ENCODE results near the gene FRK. TPM values are rescaled to one million over a fixed set of nuclear protein-coding genes. Genes with fewer than 3 reads are reported as not detected.

Gene FRK
- 0.06 TPM for polyA plus RNA-seq (2013, experiment 1 of 2)
- polyA plus RNA-seq (2013, experiment 2 of 2) = 0.04 TPM

GRCh38 chr6:116060572-116061283, at the start of gene FRK:
FRK (minus strand) TSS chr6:116060891; CDS start chr6:116060311, 580 bp downstream.
- no CpG with 5 or more reads among the region's 7 CpGs for WGBS (ENCODE audit: extremely low coverage, insufficient coverage, low lambda C conversion rate)
- Histone ChIP-seq H2BK5ac (ENCODE audit: low read length) (no peak within 1 kb of the TSS), H3K79me1 (ENCODE audit: low read length) (no peaks in the 10 kb centered on the region), H3K4me3 (ENCODE audit: low read length) (no peak within 1 kb of the TSS), H3K79me2 (ENCODE audit: control insufficient read depth, insufficient read depth, low read length) (no peaks in the 10 kb centered on the region), H3K56ac (ENCODE audit: low read length) (no peak within 1 kb of the TSS), H2BK15ac (replicated peaks; ENCODE audit: low read depth) (no peak within 1 kb of the TSS), H4K5ac (ENCODE audit: low read length) (no peak within 1 kb of the TSS), H2AK5ac (ENCODE audit: low read length) (no peak within 1 kb of the TSS), H4K8ac (ENCODE audit: low read depth, low read length) (no peak within 1 kb of the TSS), H3K4me1 (ENCODE audit: control insufficient read depth, low read depth, low read length) (peaks cover 2% of the 10 kb centered on the region), H3K18ac (ENCODE audit: low read length) (no peak within 1 kb of the TSS), H3K4me2 (ENCODE audit: low read length) (no peak within 1 kb of the TSS), H3K36me3 (ENCODE audit: control insufficient read depth, insufficient read depth, low read length) (no peaks in the 10 kb centered on the region), H2BK120ac (ENCODE audit: low read depth, low read length) (no peak within 1 kb of the TSS), H3K9ac (ENCODE audit: low read length) (no peak within 1 kb of the TSS), H3K23ac (ENCODE audit: low read length) (no peak within 1 kb of the TSS), H3K4ac (ENCODE audit: low read depth, low read length) (no peak within 1 kb of the TSS), H3K27me3 (ENCODE audit: insufficient read depth, low read length, poor library complexity) (no peaks in the 10 kb centered on the region), H3K27ac (ENCODE audit: low read depth, low read length) (no peak within 1 kb of the TSS)
- DNase-seq = no peak

GRCh38 chr6:116108836-116109235, 48.1 kb upstream of the FRK start:
- H3K27ac ChIP-seq (ENCODE audit: low read depth, low read length) = no peak overlapping the region
- no peak overlapping the region for H3K23ac ChIP-seq (ENCODE audit: low read length)
- no peak overlapping the region for H4K8ac ChIP-seq (ENCODE audit: low read depth, low read length)
- H3K4me3 ChIP-seq (ENCODE audit: low read length) = no peak overlapping the region
- H2BK5ac ChIP-seq (ENCODE audit: low read length) = no peak overlapping the region
- no peaks in the 10 kb centered on the region for H3K36me3 ChIP-seq (ENCODE audit: control insufficient read depth, insufficient read depth, low read length)
- no peak overlapping the region for H3K4ac ChIP-seq (ENCODE audit: low read depth, low read length)
- H2AK5ac ChIP-seq (ENCODE audit: low read length) = no peak overlapping the region
- no peak overlapping the region for H4K5ac ChIP-seq (ENCODE audit: low read length)
- no peak overlapping the region for H3K4me2 ChIP-seq (ENCODE audit: low read length)
- peaks cover 6% of the 10 kb centered on the region for H3K79me1 ChIP-seq (ENCODE audit: low read length)
- H3K9ac ChIP-seq (ENCODE audit: low read length) = no peak overlapping the region
- no CpG with 5 or more reads among the region's 1 CpG for WGBS (ENCODE audit: extremely low coverage, insufficient coverage, low lambda C conversion rate)
- H3K56ac ChIP-seq (ENCODE audit: low read length) = no peak overlapping the region
- no peak overlapping the region for H2BK15ac ChIP-seq (replicated peaks; ENCODE audit: low read depth)
- peak; percentile 37 for DNase-seq
- no peaks in the 10 kb centered on the region for H3K27me3 ChIP-seq (ENCODE audit: insufficient read depth, low read length, poor library complexity)
- peaks cover 2% of the 10 kb centered on the region for H3K79me2 ChIP-seq (ENCODE audit: control insufficient read depth, insufficient read depth, low read length)
- H3K4me1 ChIP-seq (ENCODE audit: control insufficient read depth, low read depth, low read length) = no peaks in the 10 kb centered on the region
- no peak overlapping the region for H3K18ac ChIP-seq (ENCODE audit: low read length)
- H2BK120ac ChIP-seq (ENCODE audit: low read depth, low read length) = no peak overlapping the region

GRCh38 chr6:116106146-116106545, 45.5 kb upstream of the FRK start:
- no peak for DNase-seq
- H3K27me3 ChIP-seq (ENCODE audit: insufficient read depth, low read length, poor library complexity) = no peaks in the 10 kb centered on the region
- H3K79me1 ChIP-seq (ENCODE audit: low read length) = peaks cover 21% of the 10 kb centered on the region
- peaks cover 4% of the 10 kb centered on the region for H3K79me2 ChIP-seq (ENCODE audit: control insufficient read depth, insufficient read depth, low read length)
- no peak overlapping the region for H2AK5ac ChIP-seq (ENCODE audit: low read length)
- H4K8ac ChIP-seq (ENCODE audit: low read depth, low read length) = no peak overlapping the region
- H3K4me2 ChIP-seq (ENCODE audit: low read length) = no peak overlapping the region
- no peak overlapping the region for H3K27ac ChIP-seq (ENCODE audit: low read depth, low read length)
- no peak overlapping the region for H3K9ac ChIP-seq (ENCODE audit: low read length)
- H3K56ac ChIP-seq (ENCODE audit: low read length) = no peak overlapping the region
- H3K4ac ChIP-seq (ENCODE audit: low read depth, low read length) = no peak overlapping the region
- H2BK5ac ChIP-seq (ENCODE audit: low read length) = no peak overlapping the region
- H3K36me3 ChIP-seq (ENCODE audit: control insufficient read depth, insufficient read depth, low read length) = no peaks in the 10 kb centered on the region
- no peak overlapping the region for H2BK120ac ChIP-seq (ENCODE audit: low read depth, low read length)
- H3K23ac ChIP-seq (ENCODE audit: low read length) = no peak overlapping the region
- H3K4me3 ChIP-seq (ENCODE audit: low read length) = no peak overlapping the region
- H2BK15ac ChIP-seq (replicated peaks; ENCODE audit: low read depth) = no peak overlapping the region
- H4K5ac ChIP-seq (ENCODE audit: low read length) = no peak overlapping the region
- H3K18ac ChIP-seq (ENCODE audit: low read length) = no peak overlapping the region
- H3K4me1 ChIP-seq (ENCODE audit: control insufficient read depth, low read depth, low read length) = no peaks in the 10 kb centered on the region
- WGBS (ENCODE audit: extremely low coverage, insufficient coverage, low lambda C conversion rate) = no CpG with 5 or more reads among the region's 1 CpG

GRCh38 chr6:116105247-116105646, 44.6 kb upstream of the FRK start:
- no peaks in the 10 kb centered on the region for H3K4me1 ChIP-seq (ENCODE audit: control insufficient read depth, low read depth, low read length)
- H3K18ac ChIP-seq (ENCODE audit: low read length) = no peak overlapping the region
- H3K4ac ChIP-seq (ENCODE audit: low read depth, low read length) = no peak overlapping the region
- H4K8ac ChIP-seq (ENCODE audit: low read depth, low read length) = no peak overlapping the region
- WGBS (ENCODE audit: extremely low coverage, insufficient coverage, low lambda C conversion rate) = no CpG with 5 or more reads among the region's 3 CpGs
- H3K23ac ChIP-seq (ENCODE audit: low read length) = no peak overlapping the region
- DNase-seq = no peak
- H2BK120ac ChIP-seq (ENCODE audit: low read depth, low read length) = no peak overlapping the region
- H3K27me3 ChIP-seq (ENCODE audit: insufficient read depth, low read length, poor library complexity) = no peaks in the 10 kb centered on the region
- no peak overlapping the region for H3K27ac ChIP-seq (ENCODE audit: low read depth, low read length)
- H2BK5ac ChIP-seq (ENCODE audit: low read length) = no peak overlapping the region
- H3K36me3 ChIP-seq (ENCODE audit: control insufficient read depth, insufficient read depth, low read length) = no peaks in the 10 kb centered on the region
- H2AK5ac ChIP-seq (ENCODE audit: low read length) = no peak overlapping the region
- no peak overlapping the region for H3K9ac ChIP-seq (ENCODE audit: low read length)
- no peak overlapping the region for H3K4me3 ChIP-seq (ENCODE audit: low read length)
- no peak overlapping the region for H2BK15ac ChIP-seq (replicated peaks; ENCODE audit: low read depth)
- H4K5ac ChIP-seq (ENCODE audit: low read length) = no peak overlapping the region
- H3K56ac ChIP-seq (ENCODE audit: low read length) = no peak overlapping the region
- H3K79me2 ChIP-seq (ENCODE audit: control insufficient read depth, insufficient read depth, low read length) = peaks cover 4% of the 10 kb centered on the region
- peaks cover 21% of the 10 kb centered on the region for H3K79me1 ChIP-seq (ENCODE audit: low read length)
- H3K4me2 ChIP-seq (ENCODE audit: low read length) = no peak overlapping the region

- no peak overlapping the region for H2BK15ac ChIP-seq (replicated peaks; ENCODE audit: low read depth)
- no peak overlapping the region for H3K4me2 ChIP-seq (ENCODE audit: low read length)
- no peak overlapping the region for H4K5ac ChIP-seq (ENCODE audit: low read length)
- no CpG with 5 or more reads among the region's 1 CpG for WGBS (ENCODE audit: extremely low coverage, insufficient coverage, low lambda C conversion rate)
- DNase-seq = no peak
- no peak overlapping the region for H3K9ac ChIP-seq (ENCODE audit: low read length)
- H3K23ac ChIP-seq (ENCODE audit: low read length) = no peak overlapping the region
- no peak overlapping the region for H2AK5ac ChIP-seq (ENCODE audit: low read length)
- H3K4me3 ChIP-seq (ENCODE audit: low read length) = no peak overlapping the region
- H2BK120ac ChIP-seq (ENCODE audit: low read depth, low read length) = no peak overlapping the region
- peaks cover 4% of the 10 kb centered on the region for H3K79me2 ChIP-seq (ENCODE audit: control insufficient read depth, insufficient read depth, low read length)
- H3K18ac ChIP-seq (ENCODE audit: low read length) = no peak overlapping the region
- H2BK5ac ChIP-seq (ENCODE audit: low read length) = no peak overlapping the region
- no peak overlapping the region for H3K56ac ChIP-seq (ENCODE audit: low read length)
- peaks cover 21% of the 10 kb centered on the region for H3K79me1 ChIP-seq (ENCODE audit: low read length)
- no peak overlapping the region for H4K8ac ChIP-seq (ENCODE audit: low read depth, low read length)
- H3K36me3 ChIP-seq (ENCODE audit: control insufficient read depth, insufficient read depth, low read length) = no peaks in the 10 kb centered on the region
- no peak overlapping the region for H3K4ac ChIP-seq (ENCODE audit: low read depth, low read length)
- H3K27me3 ChIP-seq (ENCODE audit: insufficient read depth, low read length, poor library complexity) = no peaks in the 10 kb centered on the region
- no peaks in the 10 kb centered on the region for H3K4me1 ChIP-seq (ENCODE audit: control insufficient read depth, low read depth, low read length)
- H3K27ac ChIP-seq (ENCODE audit: low read depth, low read length) = no peak overlapping the region
These were observed 43.9 kb upstream of the FRK start for GRCh38 chr6:116104636-116105035.

GRCh38 chr6:116102873-116103272, 42.2 kb upstream of the FRK start:
- Histone ChIP-seq H3K18ac (ENCODE audit: low read length) (no peak overlapping the region), H3K4ac (ENCODE audit: low read depth, low read length) (no peak overlapping the region), H3K27me3 (ENCODE audit: insufficient read depth, low read length, poor library complexity) (no peaks in the 10 kb centered on the region), H3K9ac (ENCODE audit: low read length) (no peak overlapping the region), H2BK15ac (replicated peaks; ENCODE audit: low read depth) (no peak overlapping the region), H3K4me1 (ENCODE audit: control insufficient read depth, low read depth, low read length) (no peaks in the 10 kb centered on the region), H4K8ac (ENCODE audit: low read depth, low read length) (no peak overlapping the region), H3K36me3 (ENCODE audit: control insufficient read depth, insufficient read depth, low read length) (no peaks in the 10 kb centered on the region), H3K4me2 (ENCODE audit: low read length) (no peak overlapping the region), H3K4me3 (ENCODE audit: low read length) (no peak overlapping the region), H3K79me1 (ENCODE audit: low read length) (peaks cover 21% of the 10 kb centered on the region), H3K79me2 (ENCODE audit: control insufficient read depth, insufficient read depth, low read length) (peaks cover 4% of the 10 kb centered on the region), H2AK5ac (ENCODE audit: low read length) (no peak overlapping the region), H3K56ac (ENCODE audit: low read length) (no peak overlapping the region), H2BK120ac (ENCODE audit: low read depth, low read length) (no peak overlapping the region), H3K27ac (ENCODE audit: low read depth, low read length) (no peak overlapping the region), H2BK5ac (ENCODE audit: low read length) (no peak overlapping the region), H3K23ac (ENCODE audit: low read length) (no peak overlapping the region), H4K5ac (ENCODE audit: low read length) (no peak overlapping the region)
- DNase-seq = no peak
- no CpG with 5 or more reads among the region's 4 CpGs for WGBS (ENCODE audit: extremely low coverage, insufficient coverage, low lambda C conversion rate)

Data from mesendoderm (in vitro differentiated cells).